Large intestine (tissue), 3 donors: Measurements from ENCODE around the gene PPP1R26. TPM values are rescaled to one million over a fixed set of nuclear protein-coding genes. Genes with fewer than 3 reads are reported as not detected.

ENCODE experiments used
- DNase-seq, 2 donors: peaks; one replicate each; pipeline versions ENCODE4 v3.0.0 to v3.0.0-alpha.2; 2013
- H3K27ac ChIP-seq: one replicate; pipeline ENCODE4 v1.5.1; 2013; ENCODE audit warnings: low read length
- H3K27me3 ChIP-seq: 2 replicates; pipeline ENCODE4 v1.6.1; 2013; ENCODE audit warnings: low read length; ENCODE audit not compliant: control insufficient read depth, insufficient read depth
- H3K36me3 ChIP-seq: 2 replicates; pipeline ENCODE4 v1.6.1; 2013; ENCODE audit warnings: low read length; ENCODE audit not compliant: control insufficient read depth, insufficient read depth
- H3K4me1 ChIP-seq: one replicate; pipeline ENCODE4 v1.6.1; 2013; ENCODE audit warnings: low read length; ENCODE audit not compliant: control insufficient read depth, insufficient read depth
- H3K4me3 ChIP-seq: one replicate; pipeline ENCODE4 v1.5.1; 2013; ENCODE audit warnings: low read length
- H3K9me3 ChIP-seq: one replicate; pipeline ENCODE4 v1.6.1; 2013; ENCODE audit warnings: mild to moderate bottlenecking, low read depth, low read length, moderate library complexity; ENCODE audit not compliant: control insufficient read depth
- WGBS: methylation state at CpG from one replicate; pipeline ENCODE4 v1.1.5; 2013; ENCODE audit warnings: low lambda C conversion rate; ENCODE audit not compliant: insufficient coverage; 5-methylcytosine and 5-hydroxymethylcytosine counted together
- polyA plus RNA-seq: library from polyadenylated mRNA; unstranded; fragments of 120-200 nt; gene quantifications from one replicate; pipeline ENCODE4 v1.2.1, GENCODE V29; 2013

PPP1R26 gene
- polyA plus RNA-seq, 1 donor, result 15.3 TPM

- Histone ChIP-seq H3K4me1 (no peaks in the 10 kb centered on the region), H3K27ac (no peak overlapping the region), H3K4me3 (no peak overlapping the region), H3K36me3 (peaks cover 51% of the 10 kb centered on the region), H3K9me3 (no peaks in the 10 kb centered on the region), H3K27me3 (no peaks in the 10 kb centered on the region)
- WGBS, result no CpG with 5 or more reads among the region's 18 CpGs
- no peak for DNase-seq
These were observed 8.4 kb downstream of the PPP1R26 start for GRCh38 chr9:135488013-135488330.

GRCh38 chr9:135488527-135488926, 8.9 kb downstream of the PPP1R26 start:
- Histone ChIP-seq H3K27me3 (no peaks in the 10 kb centered on the region), H3K4me3 (no peak overlapping the region), H3K9me3 (no peaks in the 10 kb centered on the region), H3K4me1 (no peaks in the 10 kb centered on the region), H3K27ac (no peak overlapping the region), H3K36me3 (peaks cover 47% of the 10 kb centered on the region)
- no peak for DNase-seq
- WGBS, result 93% methylated on average over 5 of the region's 17 CpGs

- WGBS, result no CpG with 5 or more reads among the region's 18 CpGs
- Histone ChIP-seq H3K27ac (no peak overlapping the region), H3K27me3 (no peaks in the 10 kb centered on the region), H3K9me3 (no peaks in the 10 kb centered on the region), H3K36me3 (peaks cover 40% of the 10 kb centered on the region), H3K4me1 (no peaks in the 10 kb centered on the region), H3K4me3 (no peak overlapping the region)
- no peak for DNase-seq
These were observed 9.8 kb downstream of the PPP1R26 start for GRCh38 chr9:135489188-135489906.

- H3K27me3 ChIP-seq, result no peaks in the 10 kb centered on the region
- no peaks in the 10 kb centered on the region for H3K9me3 ChIP-seq
- whole genome bisulfite sequencing, result no CpG with 5 or more reads among the region's 16 CpGs
- H3K4me3 ChIP-seq, result no peak overlapping the region
- no peak overlapping the region for H3K27ac ChIP-seq
- H3K36me3 ChIP-seq, result peaks cover 30% of the 10 kb centered on the region
- DNase-seq, result no peak
- no peaks in the 10 kb centered on the region for H3K4me1 ChIP-seq
These were observed 10.7 kb downstream of the PPP1R26 start for GRCh38 chr9:135490166-135490870.

GRCh38 chr9:135490980-135491464, 11.4 kb downstream of the PPP1R26 start:
- H3K4me1 ChIP-seq, result no peaks in the 10 kb centered on the region
- H3K9me3 ChIP-seq, result no peaks in the 10 kb centered on the region
- peaks cover 23% of the 10 kb centered on the region for H3K36me3 ChIP-seq
- WGBS, result no CpG with 5 or more reads among the region's 18 CpGs
- no peak for DNase-seq
- H3K27me3 ChIP-seq, result no peaks in the 10 kb centered on the region
- no peak overlapping the region for H3K27ac ChIP-seq
- no peak overlapping the region for H3K4me3 ChIP-seq

GRCh38 chr9:135491764-135492163, 12.2 kb downstream of the PPP1R26 start:
- no CpG with 5 or more reads among the region's 4 CpGs for WGBS
- no peaks in the 10 kb centered on the region for H3K4me1 ChIP-seq
- H3K27ac ChIP-seq, result no peak overlapping the region
- no peaks in the 10 kb centered on the region for H3K27me3 ChIP-seq
- H3K9me3 ChIP-seq, result no peaks in the 10 kb centered on the region
- no peak overlapping the region for H3K4me3 ChIP-seq
- peaks cover 15% of the 10 kb centered on the region for H3K36me3 ChIP-seq
- peak in 1 of 2 donors; percentile 41 for DNase-seq

- DNase-seq, result no peak
- no peak overlapping the region for H3K27ac ChIP-seq
These were observed 13.5 kb downstream of the PPP1R26 start for GRCh38 chr9:135492886-135493669.

GRCh38 chr9:135494791-135495559, 15.4 kb downstream of the PPP1R26 start:
- H3K9me3 ChIP-seq, result no peaks in the 10 kb centered on the region
- no peaks in the 10 kb centered on the region for H3K36me3 ChIP-seq
- H3K27ac ChIP-seq, result no peak overlapping the region
- no CpG with 5 or more reads among the region's 30 CpGs for WGBS
- H3K4me3 ChIP-seq, result no peak overlapping the region
- no peaks in the 10 kb centered on the region for H3K27me3 ChIP-seq
- no peak for DNase-seq
- peaks cover 2% of the 10 kb centered on the region for H3K4me1 ChIP-seq

More at GRCh38 chr9:135492886-135493669, 13.5 kb downstream of the PPP1R26 start:
- no peaks in the 10 kb centered on the region for H3K27me3 ChIP-seq
- no peaks in the 10 kb centered on the region for H3K4me1 ChIP-seq
- no CpG with 5 or more reads among the region's 27 CpGs for WGBS
- no peak overlapping the region for H3K4me3 ChIP-seq
- H3K9me3 ChIP-seq, result no peaks in the 10 kb centered on the region
- peaks cover 5% of the 10 kb centered on the region for H3K36me3 ChIP-seq

GRCh38 chr9:135498381-135499126, 19.0 kb downstream of the PPP1R26 start:
- no peak overlapping the region for H3K4me3 ChIP-seq

More at GRCh38 chr9:135498381-135499126, 19.0 kb downstream of the PPP1R26 start:
- no peaks in the 10 kb centered on the region for H3K27me3 ChIP-seq
- 88% methylated on average over 1 of the region's 15 CpGs for WGBS
- H3K27ac ChIP-seq, result no peak overlapping the region
- peaks cover 10% of the 10 kb centered on the region for H3K4me1 ChIP-seq
- H3K9me3 ChIP-seq, result no peaks in the 10 kb centered on the region
- H3K36me3 ChIP-seq, result peaks cover 17% of the 10 kb centered on the region
- DNase-seq, result no peak
